HK-2 (cell line): ENCODE results near the gene TSSK1B.
"Not testable (repeated sequence)": the region's sequence is repeated elsewhere in the genome, so short reads cannot be mapped to it uniquely, and the experiment has no call there.

Source experiments
- DNase-seq: peaks from one replicate; pipeline ENCODE4 v3.0.0-alpha.2; 2018; ENCODE audit not compliant: unreplicated experiment

TSSK1B gene, protein sequence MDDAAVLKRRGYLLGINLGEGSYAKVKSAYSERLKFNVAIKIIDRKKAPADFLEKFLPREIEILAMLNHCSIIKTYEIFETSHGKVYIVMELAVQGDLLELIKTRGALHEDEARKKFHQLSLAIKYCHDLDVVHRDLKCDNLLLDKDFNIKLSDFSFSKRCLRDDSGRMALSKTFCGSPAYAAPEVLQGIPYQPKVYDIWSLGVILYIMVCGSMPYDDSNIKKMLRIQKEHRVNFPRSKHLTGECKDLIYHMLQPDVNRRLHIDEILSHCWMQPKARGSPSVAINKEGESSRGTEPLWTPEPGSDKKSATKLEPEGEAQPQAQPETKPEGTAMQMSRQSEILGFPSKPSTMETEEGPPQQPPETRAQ

DNA sequence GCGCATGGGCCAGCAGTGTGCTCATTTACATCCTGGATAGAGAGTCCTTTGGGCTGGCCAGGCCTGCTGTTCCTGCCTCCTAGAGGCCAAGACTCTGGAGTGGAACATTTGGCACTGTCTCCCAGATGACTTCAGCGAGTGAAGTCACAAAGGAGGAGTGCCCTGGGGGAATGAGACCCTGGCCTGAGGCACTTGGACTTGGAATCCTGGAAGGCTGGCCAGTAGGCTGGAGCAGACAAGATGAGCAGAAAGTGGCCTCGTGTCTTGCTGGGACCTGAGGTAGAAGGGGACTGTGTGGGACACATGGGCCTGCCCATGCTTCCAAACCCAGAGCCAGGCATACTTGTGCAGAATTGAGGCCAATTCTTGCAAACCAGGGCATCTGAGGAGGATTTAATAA lies at the start of gene TSSK1B:
Gene TSSK1B, minus strand, starts transcription at position 101 of the 400 bp plus-strand sequence. CDS start 150 bp downstream, outside the sequence.
- DNase-seq, result no peak

DNA sequence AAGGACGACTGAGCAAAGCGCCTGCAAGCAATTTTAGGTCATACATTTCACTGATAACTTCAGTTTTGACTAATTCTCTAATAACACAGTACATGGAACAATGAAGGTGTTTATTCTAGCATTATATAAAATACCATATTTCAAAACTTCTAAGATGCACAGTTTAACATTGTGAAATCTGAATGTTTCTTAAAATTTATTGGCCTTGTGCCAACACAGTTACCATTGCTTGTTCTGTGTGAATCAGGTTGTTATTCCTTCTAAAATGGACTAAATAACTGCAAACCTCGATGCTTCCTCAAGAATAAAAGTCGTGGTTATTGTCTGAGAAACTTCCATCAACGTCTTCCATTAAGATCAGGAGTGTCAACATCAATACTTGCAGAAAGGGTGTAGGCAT lies 45.5 kb upstream of the TSSK1B start:
- no peak for DNase-seq

DNA sequence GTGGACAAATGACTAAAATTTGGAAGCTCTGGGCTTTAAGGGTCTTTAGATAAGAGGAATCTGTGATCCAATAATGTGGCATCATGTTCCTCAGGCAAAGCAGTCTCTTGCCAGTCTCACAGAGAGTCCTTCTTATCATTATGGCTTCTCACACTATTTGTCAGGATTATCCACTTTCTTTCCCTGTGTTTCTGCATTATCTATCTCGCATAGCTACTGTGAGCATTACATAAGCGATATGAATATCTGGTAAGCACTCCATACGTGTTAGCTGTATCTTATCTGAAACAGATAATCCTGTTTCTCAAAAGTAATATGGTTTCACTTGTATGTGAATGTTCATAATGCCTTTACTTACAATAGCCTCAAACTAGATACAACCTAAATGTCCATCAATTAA lies 43.9 kb upstream of the TSSK1B start:
- no peak for DNase-seq

DNA sequence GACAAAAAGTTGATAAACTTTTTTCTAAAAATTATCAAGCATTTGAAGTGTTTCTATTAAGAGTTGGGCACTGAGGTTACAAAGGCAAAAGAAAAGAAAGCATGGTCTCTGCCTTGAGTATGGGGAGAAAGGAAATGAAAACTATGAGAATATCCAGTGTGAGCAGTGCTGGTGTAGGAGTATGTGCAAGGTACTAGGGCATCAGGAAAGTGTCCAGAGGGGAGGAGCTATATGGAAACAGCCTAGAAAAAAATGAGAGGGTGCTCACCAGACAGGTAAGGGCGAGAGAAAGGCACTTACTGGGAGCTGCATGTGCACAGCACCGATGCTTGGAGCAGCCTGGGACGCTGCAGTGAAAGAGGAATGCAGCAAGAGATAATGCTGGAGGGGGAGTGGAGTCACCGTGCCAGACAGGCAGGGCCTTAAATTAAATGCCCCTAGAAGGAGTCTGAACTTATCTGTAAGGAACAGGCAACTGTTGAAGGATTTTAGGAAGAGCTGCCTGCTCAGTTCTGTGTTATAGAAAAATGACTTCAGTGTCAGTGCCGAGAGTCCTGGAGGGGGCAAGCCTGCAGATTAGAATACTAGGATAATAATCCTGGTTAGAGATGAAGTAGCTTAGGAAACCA lies 39.4 kb upstream of the TSSK1B start:
- DNase-seq, result no peak

DNA sequence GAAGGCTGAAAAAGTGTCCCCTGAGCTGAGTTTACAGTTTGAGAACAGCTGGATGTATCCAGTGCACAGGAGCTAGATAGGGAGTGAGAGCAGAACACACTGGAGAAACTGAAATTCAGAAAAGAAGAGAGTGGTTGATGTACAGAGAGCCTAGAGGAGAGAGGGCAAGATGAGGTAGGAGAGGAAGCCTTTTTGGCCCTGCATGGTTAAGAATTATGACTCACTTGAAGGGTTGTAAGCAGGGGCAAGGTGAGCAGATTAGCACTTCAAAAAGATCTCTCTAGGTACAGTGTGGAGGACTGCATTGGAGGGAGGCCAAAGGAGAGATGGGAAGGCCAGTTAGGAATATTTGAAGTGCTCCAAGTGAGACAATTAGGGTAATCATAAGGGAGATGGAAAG lies 28.2 kb upstream of the TSSK1B start:
- no peak for DNase-seq

DNA sequence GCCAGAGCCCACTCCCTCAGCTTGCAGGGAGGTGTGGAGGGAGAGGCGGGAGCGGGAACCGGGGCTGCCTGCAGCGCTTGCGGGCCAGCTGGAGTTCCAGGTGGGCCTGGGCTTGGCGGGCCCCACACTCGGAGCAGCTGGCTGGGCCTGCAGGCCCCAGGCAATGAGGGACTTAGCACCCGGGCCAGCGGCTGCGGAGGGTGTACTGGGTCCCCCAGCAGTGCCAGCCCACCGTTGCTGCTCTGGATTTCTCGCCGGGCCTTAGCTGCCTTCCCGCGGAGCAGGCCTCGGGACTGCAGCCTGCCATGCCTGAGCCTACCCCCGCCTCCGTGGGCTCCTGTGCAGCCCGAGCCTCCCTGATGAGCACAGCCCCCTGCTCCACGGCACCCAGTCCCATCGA lies 22.3 kb upstream of the TSSK1B start:
- DNase-seq, result not testable (repeated sequence)

DNA sequence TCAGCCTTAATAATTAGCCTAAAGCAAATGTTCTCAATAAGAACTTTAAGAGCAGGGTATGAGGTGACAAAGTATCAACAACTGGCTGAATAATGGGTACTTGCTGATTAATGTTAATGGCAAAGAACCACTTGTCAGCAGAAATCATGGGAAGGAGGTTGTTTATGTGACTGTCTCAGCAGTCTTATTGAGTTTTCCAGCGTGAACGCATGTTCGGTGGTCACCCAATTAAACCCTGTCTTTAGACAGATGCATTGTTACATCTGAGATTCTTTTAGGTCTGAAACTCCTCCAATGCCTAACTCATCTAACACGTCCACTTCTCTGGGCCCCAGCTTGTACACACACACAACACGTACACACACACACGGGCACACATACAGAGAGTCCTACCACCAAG lies 18.2 kb upstream of the TSSK1B start:
- no peak for DNase-seq

DNA sequence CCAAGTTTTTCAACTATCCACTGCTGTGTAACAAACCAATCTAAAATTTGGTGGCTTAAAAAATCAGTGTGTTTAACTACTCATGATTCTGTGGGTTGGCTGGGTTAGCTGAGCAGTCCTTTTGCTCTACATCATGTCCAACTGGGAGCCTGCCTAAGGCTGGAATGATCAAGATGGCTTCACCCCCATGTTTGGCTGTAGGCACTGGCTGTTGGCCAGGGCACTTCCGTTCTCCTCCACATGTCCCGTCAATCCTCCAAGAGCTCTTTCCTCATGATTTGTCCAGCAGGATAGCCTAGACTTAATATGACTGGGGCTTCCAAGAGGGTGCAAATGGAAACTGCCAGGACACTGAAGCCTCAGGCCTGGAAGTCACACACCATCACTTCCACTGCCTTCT lies 17.0 kb upstream of the TSSK1B start:
- no peak for DNase-seq

DNA sequence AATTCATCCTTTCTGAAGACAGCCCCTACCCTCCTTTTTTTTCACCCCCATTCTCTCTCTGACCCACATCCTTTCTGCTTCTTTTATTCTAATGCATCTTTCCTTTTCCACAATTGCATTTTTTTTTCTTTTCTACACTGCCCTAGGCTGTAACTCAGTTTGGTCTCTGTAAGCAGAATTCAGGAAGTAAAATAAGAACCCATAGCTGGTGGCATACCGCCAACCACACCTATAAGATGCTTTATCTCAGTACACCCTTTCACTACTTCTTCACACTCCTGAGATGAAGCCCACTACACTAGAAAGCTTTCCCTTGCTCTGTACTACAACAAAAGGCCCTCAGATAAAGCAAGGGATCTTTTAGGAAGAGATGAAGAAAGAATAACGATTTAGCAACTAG lies 16.1 kb upstream of the TSSK1B start:
- DNase-seq, result no peak

DNA sequence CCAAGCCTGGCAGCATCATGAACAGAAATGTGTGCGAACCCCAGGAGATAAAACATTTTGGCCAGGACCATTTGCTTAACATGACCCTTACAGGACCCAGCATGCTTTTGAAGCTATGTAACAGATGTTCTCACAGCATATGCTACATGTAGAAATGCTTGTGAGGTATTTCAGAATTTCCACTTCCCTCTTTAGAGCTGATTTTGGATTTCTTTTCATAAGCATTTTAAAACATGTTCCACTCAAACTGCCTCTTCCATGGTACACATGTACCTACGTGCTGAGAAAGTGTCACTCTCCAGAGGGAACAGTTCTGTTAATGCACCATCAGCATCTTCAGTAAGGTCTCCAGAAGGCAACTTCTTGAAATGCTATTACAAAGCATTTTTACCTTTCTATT lies 15.7 kb upstream of the TSSK1B start:
- DNase-seq, result no peak

DNA sequence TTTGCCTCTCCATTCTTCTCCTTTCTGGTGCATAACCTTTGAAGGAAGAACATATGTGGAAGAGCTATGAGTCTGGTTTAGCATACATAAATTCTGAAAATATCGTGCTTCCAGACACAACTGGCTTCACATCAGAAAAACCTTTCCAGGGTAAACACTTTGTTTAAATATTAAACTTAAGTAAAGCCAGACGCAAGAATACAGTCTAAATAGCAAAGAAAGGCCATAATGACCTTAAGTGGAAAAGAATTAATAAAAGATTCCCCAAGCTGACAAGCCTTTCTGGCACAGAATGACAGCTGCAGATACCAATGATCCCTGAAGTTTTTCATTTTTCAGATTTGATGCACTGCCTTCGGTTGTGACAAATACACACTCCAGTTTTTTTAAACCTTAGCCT lies 13.5 kb upstream of the TSSK1B start:
- no peak for DNase-seq

DNA sequence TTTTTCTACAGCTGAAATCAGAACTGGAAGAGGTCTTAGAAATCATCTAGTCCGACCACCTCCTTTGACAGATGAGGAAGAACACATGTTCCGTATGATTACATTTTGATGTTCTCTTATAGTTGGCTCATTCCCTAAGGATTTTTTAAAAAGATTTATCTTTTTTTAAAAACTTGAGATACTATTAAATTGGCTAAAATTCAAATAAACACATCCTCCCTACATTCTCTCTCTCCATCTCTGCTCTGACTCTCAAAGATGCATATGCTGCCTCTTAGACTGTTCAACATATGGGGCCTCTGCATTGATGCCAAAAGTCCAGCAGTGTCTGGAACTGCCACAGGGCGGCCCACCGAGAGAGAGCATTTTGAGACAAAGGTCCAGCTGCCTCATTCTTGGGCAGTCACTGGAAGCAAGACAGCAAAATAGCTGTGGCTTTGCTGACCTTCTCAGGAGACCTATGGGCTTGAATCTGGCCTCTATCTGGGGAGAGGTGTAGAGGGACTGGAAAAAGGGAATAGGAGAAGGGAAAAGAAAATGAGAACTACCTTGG lies 12.8 kb upstream of the TSSK1B start:
- no peak for DNase-seq

DNA sequence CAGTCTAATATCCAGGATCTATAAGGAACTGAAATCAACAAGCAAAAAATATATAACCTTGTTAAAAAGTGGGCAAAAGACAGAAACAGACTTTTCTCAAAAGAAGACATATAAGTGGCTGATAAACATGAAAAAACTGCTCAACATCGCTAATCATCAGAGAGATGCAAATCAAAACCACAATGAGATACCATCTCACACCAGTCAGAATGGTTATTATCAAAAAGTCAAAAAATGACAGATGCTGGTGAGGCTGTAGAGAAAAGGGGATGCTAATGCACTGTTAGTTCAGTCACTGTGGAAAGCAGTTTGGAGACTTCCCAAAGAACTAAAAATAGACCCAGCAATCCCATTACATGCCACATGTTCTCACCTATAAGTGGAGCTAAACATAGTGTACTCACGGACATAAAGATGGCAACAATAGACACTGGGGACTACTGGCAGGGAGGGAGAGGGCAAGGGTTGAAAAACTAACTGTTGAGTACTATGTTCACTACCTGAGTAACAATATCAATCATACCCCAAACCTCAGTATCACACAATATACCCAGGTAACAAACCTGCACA lies 11.7 kb upstream of the TSSK1B start:
- DNase-seq, result no peak

DNA sequence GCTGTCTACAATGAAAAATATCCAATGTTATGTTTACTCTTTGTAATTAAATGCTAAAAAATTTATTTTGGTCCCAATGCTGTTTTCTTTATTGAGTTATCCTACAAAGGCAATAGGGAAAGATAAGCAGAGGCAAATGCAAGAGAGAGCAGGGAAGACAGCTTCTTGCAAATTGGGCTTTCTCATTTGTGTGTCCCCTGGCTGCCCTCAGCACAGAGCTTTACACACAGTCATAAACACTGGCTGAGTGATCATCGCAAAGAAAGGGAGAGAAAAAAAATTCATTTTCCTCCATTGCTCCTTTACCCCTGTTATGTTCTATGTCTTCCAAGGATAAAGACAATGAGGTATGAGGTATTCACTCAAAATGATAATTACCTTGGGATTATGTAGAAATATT lies 2.3 kb upstream of the TSSK1B start:
- DNase-seq, result no peak

DNA sequence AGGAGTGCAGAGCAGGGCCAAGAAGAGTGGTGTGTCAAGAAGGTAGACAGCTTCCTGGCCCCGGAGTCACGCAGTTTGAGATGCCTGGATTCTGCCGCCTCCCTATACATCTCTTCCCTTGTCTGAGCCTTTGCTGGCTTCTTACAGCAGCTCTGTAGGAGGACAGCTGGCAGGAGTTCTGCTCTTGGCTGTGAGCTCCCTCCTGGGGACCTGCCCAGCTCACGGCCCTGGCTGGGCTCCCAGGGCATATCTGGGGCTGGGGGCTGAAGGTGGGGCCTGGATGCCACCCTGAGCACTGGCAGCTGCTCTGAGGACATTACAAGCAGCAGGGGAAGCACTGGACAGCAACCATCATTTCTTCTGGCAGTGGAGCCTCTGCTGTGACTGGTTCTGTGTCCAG lies 786 bp upstream of the TSSK1B start:
- DNase-seq, result no peak

DNA sequence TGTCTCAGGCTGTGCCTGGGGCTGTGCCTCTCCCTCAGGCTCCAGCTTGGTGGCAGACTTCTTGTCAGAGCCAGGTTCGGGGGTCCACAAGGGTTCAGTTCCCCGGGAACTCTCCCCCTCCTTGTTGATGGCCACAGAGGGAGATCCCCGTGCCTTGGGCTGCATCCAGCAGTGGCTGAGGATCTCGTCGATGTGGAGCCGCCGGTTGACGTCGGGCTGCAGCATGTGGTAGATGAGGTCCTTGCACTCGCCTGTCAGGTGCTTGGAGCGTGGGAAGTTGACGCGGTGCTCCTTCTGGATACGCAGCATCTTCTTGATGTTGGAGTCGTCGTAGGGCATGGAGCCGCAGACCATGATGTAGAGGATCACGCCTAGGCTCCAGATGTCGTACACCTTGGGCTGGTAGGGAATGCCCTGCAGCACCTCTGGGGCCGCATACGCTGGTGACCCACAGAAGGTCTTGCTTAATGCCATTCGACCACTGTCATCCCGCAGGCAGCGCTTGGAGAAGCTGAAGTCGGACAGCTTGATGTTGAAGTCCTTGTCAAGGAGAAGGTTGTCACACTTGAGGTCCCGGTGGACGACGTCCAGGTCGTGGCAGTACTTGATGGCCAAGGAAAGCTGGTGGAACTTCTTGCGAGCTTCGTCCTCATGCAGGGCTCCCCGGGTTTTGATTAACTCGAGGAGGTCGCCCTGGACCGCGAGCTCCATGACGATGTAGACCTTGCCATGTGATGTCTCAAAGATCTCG lies 752 bp downstream of the TSSK1B start:
- no peak for DNase-seq

DNA sequence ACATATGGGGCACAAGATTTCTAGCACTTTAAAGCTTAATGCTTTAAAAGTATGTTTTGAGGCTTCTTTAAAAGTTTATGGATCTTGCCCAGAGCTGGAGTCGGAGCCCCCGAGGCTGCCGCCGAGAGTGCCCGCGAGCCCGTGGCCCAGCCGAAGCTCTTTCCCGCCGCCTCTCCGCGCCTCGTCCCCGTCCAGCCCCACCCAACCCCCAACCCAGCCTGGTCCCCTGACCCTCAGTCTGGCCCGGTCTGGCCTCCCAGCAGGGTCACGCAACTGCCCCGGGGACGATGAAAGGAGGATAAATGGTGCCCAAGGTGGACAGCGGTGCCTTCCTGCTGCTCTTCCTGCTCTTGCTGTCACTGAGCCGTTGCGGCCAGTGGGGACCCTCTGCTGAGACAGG lies 1.7 kb downstream of the TSSK1B start:
- DNase-seq, result no peak

DNA sequence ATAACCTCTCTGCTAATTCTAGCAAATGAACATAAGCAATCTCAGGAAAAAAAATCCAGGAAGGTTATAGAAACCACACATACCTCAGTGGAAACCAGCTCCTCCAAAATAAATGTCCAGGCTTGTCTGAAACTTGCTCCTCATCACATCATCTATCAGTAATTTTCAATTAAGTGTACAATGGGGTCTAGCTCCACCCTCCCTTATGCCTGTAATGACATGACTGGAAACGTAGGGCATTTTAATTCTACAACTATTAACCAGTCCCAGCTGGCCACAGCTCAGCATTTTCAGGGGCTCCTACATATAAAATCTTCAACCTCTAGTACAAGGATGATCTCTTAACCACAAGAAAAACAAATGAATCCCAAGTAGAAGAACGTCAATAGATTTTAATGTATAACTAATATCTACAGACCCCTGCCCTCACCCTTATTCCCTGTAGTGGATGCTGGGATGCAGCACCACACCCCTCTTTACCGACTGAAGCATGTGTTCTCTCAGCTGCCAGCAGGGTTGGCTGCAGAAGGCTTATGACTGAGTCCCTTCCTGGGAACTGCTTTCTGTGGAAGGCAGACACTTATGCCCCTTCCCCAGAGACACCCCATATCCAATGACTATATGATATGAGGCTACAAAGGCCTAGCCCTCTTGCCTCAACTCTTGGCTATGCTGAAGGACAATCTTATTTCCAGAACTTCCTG lies 6.8 kb downstream of the TSSK1B start:
- no peak for DNase-seq

DNA sequence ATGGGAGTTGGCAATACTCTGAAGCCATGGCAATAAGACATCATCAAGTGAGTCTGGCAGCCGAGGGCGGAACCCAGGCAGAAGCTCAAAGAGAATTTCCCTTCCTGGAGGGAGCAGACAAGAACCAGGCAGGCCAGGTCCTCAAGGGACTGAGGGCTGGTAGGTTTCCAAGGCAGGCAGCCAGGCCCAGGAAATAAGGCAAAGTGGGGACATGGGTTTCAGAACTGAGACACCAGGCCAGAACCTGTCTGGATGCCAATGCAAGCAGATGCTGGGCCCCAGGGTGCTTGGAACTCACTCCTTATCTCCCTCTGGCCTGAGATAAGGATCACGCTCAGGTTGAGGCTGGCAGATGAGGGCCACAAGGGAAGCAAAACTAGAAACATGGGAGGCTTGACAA lies 8.9 kb downstream of the TSSK1B start:
- DNase-seq, result no peak

DNA sequence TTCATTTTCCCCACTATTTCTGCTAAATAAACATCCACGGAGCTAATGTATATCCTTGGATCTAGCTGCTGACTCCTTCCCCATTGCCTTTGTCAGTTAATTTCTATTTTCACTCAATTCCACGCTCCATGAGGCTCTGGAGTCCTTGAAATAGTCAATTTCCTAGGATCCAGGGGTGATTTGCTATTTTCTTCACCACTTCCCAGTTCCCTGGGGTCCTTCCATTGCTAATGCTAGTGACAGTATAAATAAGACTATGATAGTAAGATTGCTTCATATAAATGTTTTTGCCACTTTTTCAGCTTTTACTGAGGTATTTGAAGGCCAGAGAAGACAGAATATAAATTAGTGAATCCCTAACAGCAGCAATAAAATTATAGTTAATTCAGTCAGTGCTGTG lies 13.1 kb downstream of the TSSK1B start:
- DNase-seq, result no peak

DNA sequence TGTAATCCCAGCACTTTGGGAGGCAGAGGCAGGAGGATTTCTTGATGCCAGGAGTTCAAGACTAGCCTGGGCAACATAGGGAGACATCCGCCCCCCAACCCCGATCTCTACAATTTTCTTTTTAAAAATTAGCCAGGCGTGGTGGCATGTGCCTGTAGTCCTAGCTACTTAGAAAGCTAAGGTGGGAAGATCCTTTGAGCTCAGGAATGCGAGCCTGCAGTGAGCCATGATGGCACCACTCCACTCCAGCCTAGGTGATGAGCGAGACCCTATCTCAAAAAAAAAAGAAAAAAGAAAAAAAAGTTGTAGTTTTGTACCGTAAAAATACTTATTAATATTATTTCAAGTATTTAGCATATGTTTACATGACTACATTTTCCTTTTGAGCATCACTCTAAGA lies 29.3 kb downstream of the TSSK1B start:
- DNase-seq, result no peak

DNA sequence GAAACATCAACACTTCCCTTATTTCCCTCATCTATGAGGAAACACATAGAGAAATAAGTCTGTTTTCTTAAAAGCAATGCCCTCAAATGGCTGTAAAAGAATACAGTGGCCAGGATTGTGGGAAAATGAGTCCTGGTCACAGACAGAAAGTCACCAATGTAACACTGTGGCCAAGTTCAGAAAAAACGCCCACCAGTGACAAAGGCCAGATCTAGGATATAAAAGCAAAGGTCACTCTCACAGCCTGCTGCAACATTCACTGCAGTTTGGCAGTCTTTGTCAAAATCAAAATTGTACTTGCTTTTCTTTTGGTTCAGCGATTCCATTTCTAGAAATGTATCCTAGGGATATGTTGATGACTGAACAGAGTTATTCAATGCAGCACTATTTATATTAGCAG lies 30.5 kb downstream of the TSSK1B start:
- no peak for DNase-seq
